Right ventricle myocardium superior (tissue), 1 donor: ENCODE measurements around the gene GBGT1. TPM values are rescaled to one million over a fixed set of nuclear protein-coding genes. Genes with fewer than 3 reads are reported as not detected.

Experiments used
- ATAC-seq: fragments of 200-7000 bp; cut with Tn5 transposase; one replicate; pipeline ENCODE4 v1.9.1; 2020; ENCODE audit warnings: mild to moderate bottlenecking; ENCODE audit not compliant: poor library complexity
- DNase-seq: peaks from one replicate; pipeline ENCODE4 v3.0.0-alpha.2; 2020
- intact Hi-C: fragments of 100-400 bp; cut with DNase I; formaldehyde crosslinking; loops from one replicate; pipeline ENCODE4 v1.11.2; 2022
- total RNA-seq: library from RNA; stranded (reverse); fragmentation: NEBNext Ultra II Directional; extraction: Animal tissue kit (Norgen Biotek cat#: 25700); gene quantifications from one replicate; pipeline ENCODE4 v1.2.1, GENCODE V29; 2021
- donor health status: DM: no; HTN: yes; CAD: no; lungs with severe emphysema.

The GBGT1 gene
- total RNA-seq, 1 donor from 2014 or later = 6.4 TPM

GRCh38 chr9:133122605-133122934 lies 41.1 kb downstream of the GBGT1 start:
- intact Hi-C loops = no loop called here
- DNase-seq (no peak), ATAC-seq (no peak)

GRCh38 chr9:133121915-133122550 lies 41.7 kb downstream of the GBGT1 start:
- intact Hi-C loops = no loop called here
- DNase-seq (no peak), ATAC-seq (no peak)

- DNase-seq (peak; percentile 93), ATAC-seq (peak; percentile 84)
- intact Hi-C loops = no loop called here
Measured at GRCh38 chr9:133121198-133121914, 42.4 kb downstream of the GBGT1 start, which contains the start of gene RALGDS. Gene RALGDS (minus strand): TSS chr9:133121240. CDS start chr9:133121154, 86 bp downstream.

DNA sequence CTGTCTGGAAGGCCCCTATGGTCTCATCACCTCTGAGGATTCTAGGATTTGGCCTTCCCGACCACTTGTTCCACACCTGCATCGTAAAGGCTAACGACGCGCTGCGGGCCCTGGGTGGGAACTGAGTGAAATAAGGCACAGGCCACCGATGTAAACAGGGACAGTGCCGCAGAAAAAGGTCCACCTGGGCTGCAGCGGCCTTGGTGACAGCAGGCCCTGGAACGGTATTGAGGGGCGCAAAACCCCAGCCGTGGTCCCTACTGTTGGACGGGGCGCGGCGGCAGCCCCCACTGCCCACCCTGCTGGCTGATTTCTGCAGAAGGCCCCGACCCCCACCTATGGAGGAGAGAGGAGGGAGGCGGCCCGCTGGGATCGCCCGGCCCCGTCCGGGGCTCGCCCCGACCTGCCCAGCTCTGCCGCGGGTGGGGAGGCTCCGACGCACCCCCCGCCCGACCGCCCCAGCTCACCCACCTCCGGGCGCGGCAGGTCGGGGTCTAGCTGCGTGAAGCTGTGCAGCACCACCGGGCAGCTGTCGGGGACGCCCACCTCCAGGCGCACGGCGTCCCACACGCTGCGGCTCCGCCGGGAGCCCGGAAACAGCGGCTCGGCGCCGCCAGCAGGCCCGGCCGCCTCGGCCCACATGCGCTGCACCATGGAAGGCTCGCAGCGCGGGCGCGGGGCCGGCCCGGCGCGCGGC lies 43.1 kb downstream of the GBGT1 start:
- no peak for DNase-seq
- intact Hi-C loops = no loop called here
- peak; percentile 5 for ATAC-seq

DNA sequence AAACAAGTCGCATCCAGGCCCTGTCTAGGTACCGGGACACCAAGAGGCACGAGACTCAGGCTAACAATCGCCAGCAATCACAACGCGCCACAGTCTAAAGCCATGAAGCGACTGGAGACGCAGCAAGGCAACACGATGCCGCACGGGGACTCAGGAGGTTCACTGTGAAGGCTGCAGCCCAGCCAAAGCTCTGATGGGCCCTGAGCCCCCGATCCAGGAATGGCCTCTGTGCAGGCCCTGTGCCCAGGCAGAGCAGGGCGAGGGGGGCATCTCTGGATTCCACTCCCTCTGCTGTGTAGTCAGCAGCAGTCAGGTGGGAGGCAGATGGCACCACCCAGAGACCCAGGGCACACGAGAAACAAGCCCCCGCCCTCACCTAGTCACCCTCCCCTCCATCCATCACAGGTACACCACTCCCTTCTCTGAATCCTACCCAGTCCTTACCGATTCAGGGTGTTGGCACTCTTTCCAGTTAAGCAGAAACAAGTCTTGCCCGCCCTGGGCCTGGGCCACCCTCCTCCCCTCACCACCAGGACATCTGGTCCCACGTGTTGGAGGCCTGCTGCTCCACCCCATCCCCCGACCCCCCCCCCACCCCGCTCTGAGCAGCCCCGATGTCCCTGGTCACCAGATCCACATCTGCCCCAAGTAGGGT lies 43.7 kb downstream of the GBGT1 start:
- intact Hi-C loops = no loop called here
- peak; percentile 0 for ATAC-seq
- no peak for DNase-seq

DNA sequence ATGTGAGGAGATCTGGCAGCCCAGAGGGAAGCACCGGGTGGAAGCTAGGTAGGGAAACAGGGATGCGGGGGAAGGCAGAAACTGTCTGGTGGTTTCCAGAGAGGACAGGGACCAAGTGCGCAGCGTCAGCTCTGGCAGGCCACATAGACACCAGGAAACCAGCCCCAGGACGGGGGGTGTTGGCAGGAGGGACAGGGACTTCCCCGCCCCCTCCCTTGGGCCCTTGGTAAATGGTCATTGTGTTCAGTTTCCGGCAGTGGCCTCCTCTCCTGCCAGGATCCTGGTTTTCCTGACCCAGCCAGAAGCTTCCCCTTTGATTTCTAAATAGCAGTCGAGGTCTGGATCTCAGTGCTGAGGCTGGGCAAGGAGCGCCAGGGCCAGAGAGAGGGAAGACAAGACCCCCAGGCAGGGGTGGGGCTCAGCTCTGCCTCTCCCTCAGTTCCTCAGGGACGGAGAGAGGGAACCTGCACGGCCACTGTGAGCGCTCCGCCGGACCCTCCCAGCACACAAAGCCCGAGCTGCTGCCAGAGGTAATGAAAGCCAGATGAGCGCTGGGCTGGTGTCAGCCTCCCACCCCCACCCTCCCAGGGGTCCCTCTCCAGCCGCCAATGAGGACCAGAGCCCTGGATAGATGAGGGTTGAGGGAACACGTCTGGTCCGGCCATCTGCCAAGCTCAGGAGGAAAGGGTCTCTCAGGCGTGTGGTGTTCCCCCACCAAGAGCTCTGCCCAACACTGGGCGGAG lies 44.4 kb downstream of the GBGT1 start:
- peak; percentile 75 for DNase-seq
- intact Hi-C loops = no loop called here
- no peak for ATAC-seq

DNA sequence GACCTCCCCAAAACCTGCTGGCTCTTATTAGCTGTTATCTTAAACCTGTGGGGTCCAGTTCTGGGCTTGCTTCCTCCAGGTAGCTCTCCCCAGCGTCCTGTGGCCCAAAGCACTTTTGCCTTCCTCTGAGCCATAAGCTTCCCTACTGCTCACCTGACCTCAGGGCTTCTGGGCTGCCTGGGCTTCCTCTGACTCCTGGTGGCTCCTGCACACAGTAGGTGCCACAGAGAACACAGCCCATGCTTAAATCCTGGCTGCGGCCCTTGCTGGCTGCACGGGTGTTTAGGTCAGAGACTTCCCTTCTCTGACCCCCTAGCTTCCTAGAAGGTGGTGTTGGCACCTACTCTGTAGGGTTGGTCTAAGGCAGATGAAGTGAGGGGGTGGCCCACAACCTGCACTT lies 45.1 kb downstream of the GBGT1 start:
- intact Hi-C loops = no loop called here
- DNase-seq (peak; percentile 20), ATAC-seq (no peak)

GRCh38 chr9:133118179-133118520 lies 45.6 kb downstream of the GBGT1 start:
- intact Hi-C loops = no loop called here
- no peak for DNase-seq

DNA sequence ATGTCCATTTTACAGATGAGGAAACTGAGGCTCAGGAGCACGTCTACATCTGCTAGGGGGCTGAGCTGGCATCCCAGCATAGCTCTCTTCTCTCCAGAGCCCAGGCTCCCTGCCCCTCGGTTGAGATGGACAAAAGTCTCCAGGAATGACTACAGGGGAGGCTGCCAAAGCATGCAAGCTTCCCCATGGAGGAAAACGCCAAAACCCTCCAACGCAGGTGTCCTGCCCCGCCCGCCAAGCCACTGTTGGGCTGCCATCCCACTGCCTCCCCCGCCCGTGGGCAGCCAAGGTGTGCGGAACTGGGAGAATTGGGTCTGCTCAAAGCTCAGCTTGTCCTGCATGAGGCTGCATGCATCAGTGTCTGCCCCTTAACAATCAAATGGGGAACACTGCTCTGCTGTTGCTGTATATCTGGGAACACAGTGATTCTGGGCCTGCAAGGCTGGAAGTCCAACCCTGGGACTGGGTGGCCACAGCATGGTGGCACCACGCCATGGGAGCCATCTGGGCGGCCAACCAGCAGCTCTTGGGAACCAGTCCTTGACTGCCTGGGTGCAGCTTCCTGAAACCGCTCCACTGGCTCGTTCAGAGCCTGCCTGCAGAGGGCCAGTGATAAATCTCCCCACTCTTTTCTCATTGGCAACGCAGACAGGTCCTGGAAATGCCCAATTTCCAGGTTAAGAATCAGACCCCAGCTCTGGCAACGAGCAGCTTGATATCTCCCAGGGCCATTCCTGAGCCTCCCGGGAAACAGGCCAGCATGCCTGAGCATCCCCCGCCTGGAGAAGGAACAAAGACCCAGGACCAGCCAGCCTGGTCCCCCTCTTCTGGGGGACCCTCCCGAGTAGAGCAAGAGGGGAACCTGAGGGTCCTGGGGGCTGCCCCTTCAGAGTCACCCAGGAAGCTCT lies 46.2 kb downstream of the GBGT1 start:
- DNase-seq (peak; percentile 86), ATAC-seq (peak; percentile 4)
- intact Hi-C loops = no loop called here

More at GRCh38 chr9:133118179-133118520, 45.6 kb downstream of the GBGT1 start:
- ATAC-seq = no peak

DNA sequence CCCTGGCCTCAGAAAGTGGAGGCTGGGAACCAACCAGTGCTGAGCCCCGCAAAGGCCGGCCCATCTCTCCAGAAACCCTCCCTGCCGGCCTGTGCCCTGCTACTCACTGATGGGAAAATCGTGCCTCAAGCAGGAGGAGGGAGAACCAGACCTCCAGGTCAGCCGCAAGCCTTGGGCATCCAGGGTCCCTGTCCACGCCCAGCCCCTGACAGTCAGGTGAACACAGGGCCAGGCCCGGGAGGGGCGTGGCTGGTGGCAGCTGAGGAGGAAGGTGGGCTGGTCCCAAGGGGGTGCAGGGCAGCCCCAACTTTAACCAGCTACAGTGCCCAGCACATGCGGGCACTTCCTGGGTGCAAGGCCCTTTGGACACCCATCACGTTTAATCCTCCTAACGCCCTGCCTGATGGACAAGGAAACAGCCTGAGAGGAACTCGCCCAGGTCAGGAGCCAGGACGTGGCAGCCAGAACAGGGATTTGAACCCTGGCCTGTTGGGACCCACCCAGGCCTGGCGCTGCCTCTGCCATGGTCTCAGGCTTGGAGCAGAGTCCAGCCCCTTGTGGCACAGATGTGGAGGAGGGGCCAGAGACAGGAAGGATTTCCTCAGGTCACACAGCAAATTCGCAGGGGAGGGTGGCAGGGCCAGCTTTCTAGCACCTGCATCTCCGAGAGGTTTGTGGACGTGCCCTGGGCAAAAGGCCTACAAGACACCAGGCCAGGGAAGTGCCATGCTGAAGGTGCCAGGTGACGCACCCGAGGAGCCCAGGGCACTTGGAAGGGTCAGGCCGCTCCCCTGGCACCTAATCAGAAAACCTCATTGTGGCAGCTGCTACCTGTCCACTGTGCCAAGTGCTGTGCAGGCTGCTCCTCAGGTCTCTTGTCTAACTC lies 47.1 kb downstream of the GBGT1 start:
- intact Hi-C loops = no loop called here
- DNase-seq (peak; percentile 33), ATAC-seq (no peak)

DNA sequence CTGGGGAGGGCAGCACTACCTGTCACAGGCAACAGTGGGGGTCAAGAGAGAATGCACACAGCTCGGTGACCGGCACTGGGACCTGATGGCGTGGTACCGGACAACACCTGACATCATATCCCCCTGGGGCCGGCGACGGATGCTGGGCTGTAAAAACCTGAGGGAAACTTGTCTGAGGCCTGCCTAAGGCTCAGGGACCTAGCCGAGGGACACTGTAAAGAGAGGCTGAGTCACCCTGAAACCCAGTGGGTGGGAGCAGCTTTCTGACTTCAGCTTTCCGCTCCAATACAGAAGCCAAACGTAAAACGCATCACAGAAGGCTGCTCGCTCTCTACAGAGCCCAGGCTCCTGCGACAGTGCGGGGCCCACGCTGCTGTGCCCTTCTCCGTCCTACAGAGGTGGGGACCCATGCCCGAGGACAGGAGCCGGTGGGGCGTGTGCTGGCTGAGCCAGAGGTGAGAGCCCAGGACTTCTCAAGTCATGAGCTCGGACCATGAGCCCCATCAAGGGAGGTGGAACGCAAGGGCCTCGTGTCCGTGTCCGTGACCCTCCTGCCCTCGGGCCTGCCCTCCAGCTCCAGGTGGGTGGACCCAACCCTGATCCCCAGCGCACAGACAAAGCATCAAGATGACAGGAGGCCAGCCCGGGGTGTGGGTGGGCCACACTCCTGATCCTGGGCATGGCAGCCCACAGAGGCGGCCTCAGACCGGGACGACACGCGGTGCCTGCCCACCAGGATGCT lies 47.9 kb downstream of the GBGT1 start:
- DNase-seq = peak; percentile 40
- intact Hi-C loops = no loop called here
- no peak for ATAC-seq

- DNase-seq (no peak), ATAC-seq (peak; percentile 9)
- intact Hi-C loops = no loop called here
Measured at GRCh38 chr9:133114886-133115603, 48.7 kb downstream of the GBGT1 start.

- intact Hi-C loops = no loop called here
- peak; percentile 82 for DNase-seq
Measured at GRCh38 chr9:133113949-133114885, 49.5 kb downstream of the GBGT1 start.

GRCh38 chr9:133113163-133113948 lies 50.4 kb downstream of the GBGT1 start:
- ATAC-seq (no peak), DNase-seq (peak; percentile 78)
- intact Hi-C loops = no loop called here

More at GRCh38 chr9:133113949-133114885, 49.5 kb downstream of the GBGT1 start:
- peak; percentile 68 for ATAC-seq
